ENCODE results near the gene OR6A2.
A peak's percentile ranks its signal among the peaks of the same experiment; 100 is the strongest.

OR6A2 gene

DNA sequence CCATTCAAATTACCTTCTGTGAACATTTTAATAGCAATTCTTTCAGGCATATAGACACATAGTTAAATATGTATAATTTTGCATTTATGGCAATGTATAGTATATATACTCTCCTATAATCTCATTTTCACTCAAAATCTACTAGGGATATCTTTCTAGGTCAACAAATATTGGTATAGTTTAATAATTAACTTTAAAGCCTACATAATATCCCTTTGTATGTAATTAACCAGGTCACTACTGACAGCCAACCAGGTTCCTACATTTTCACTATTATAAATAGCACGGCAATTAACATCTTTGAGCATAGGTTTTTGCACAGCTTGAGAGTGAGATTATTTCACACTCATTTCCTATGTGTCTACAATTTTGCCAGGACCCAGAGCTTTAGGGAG lies 43.5 kb downstream of the OR6A2 start:
- no peak for DNase-seq

DNA sequence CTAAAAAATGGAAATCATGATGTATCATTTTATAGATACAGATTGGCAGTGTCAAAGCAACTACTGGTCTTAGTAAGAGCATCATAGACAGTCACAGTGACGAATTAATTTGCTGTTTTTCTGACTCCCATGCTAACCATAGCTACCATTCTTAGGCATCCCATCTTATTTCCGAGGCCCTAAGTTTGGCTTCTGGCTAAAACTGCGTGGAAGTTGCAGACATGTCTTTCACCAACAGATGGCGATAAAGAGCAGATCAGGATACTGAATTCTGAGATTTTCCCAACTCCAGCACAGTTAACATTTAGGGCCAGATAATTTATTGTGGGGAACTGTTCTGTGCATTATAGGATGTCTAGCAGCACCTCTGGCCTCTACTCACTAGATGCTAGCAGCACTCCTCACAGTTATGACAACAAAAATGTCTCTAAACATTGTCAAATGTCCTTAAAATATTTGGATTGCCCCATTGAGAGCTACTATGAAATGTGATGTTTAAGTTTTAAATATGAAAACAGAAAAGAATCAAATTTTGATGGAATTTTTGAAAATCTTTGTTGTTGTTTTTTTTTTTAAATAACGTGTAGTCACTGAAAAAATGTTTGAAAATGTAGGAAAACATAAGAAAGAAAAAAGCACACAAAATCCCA lies 44.1 kb downstream of the OR6A2 start:
- DNase-seq = peak; percentile 32

DNA sequence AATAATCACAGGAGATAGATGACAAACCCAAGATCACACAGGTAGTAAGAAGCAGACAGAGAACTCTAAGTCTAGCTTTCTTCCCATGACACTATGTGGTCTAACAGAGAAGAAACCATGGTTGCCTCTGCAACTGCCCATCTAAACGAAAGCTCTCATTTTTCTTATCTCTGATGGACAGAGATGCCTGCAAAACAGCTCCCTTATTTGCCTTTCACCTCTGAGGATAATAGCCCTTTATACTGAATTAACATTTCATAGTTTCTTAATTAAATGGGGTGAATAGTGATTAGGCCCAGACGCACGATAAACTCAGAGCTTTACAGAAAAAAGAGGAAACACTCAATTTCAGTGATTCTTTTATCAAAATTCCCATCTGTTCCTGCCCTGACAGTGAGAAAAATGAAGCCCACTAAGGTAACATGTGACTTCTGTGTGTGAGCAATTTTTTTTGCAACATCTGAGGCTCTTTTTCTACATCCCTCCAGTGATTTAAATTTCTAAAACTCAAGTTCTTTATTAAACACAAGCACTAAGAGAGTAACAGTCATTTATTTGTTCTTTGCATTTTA lies 52.3 kb downstream of the OR6A2 start:
- DNase-seq = no peak

DNA sequence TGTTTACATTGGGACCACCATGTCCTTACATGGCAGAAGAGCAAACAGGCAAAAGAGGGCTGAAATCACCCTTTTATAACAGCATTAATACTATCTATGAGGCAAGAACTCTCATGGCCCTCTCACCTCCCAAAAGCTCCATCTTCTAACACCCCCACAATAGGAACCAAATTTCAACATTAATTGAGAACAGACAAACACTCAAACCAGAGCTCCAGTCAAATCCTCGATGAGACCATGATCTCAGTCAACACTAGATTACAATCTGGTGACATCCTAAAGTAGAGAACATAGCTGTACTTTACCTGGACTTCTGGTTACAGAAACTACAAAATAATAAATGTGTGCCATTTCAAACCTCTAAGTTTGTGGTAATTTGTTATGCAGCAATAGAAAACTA lies 52.9 kb downstream of the OR6A2 start:
- DNase-seq = no peak

DNA sequence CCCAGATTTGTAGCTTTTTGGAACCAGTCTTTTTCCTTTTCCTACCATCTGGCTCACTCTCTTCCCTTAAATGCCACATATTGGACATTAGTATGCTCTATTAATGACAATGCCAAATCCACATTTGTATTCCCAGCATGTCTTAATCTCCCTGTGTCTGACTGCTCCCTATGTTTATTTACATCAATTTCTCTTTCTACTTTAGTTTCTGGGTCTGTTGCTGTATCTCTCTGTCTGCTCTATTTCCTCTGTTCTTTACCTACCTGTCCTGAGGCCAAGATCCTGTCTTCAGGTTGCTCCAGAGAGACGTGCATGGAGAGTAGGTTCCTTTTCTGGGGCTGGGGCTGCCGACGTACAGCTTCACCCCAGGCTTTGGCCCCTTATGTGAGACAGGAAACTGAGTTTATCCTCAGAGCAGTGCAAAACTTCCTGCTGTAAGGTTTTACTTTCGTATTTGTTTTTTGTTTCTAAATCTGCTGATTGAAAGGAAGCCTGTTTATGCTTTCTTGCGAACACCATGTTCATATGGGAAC lies 53.3 kb downstream of the OR6A2 start:
- no peak for DNase-seq

DNA sequence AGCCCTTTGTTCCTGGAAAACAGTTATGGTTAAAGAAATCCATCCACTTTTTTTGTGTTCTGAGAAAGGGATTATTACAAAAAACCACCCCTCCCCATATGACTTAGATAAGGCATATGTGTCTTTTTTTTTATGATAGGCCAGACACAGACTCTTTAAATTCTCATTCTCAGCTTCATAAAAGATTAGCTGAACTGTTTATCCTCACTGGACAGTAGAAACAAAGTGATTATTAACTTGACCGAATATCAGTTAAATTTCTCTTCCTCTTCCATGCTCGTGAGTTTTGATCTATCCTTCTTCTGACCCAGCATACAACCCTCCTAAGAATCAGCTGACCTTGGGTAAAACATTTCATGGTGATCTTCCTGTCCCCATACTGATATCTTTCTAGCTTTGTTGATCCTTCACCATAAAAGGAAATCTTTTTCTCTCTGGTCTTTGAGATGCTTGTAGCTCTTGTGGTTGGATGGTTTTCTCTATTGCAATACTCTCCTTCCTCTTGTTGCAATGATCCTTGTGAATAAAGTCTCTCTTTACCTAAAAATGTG lies 53.9 kb downstream of the OR6A2 start:
- DNase-seq = no peak

DNA sequence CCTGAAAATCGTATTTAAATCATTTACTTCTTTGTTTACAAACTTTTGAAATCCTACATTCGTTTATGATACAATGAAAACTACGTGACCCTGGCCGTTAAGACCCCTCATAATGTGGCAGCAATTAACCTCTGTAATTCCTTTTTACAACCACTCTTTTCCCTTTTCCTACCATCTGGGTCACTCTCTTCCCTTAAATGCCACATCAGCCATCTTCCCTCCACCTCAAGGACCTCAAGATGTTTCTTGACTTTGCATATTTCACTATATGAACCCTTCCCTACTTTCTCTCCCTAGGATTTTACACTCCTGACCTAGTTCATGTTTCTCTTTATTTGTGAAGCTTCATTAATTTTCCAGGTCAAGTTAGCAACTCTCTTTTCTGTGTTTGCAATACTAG lies 54.5 kb downstream of the OR6A2 start:
- no peak for DNase-seq

DNA sequence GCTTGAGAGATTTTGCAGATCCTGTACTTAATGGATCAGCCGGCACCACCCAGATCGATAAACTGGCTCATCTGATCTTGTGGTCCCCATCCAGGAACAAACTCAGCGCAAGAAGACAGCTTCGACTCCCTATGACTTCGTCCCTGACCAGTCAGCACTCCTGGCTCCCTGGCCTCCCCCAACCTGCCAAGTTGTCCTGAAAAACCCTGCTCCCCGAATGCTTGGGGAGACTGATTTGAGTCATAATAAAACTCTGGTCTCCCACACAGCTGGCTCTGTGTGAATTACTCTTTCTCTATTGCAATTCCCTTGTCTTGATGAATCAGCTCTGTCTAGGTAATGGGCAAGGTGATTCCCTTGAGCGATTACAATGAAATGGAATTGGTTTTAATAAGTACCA lies 57.2 kb downstream of the OR6A2 start:
- DNase-seq = no peak
